GM11168 (cell line): Measurements from ENCODE around the gene C10orf105.

Source experiments
- in situ Hi-C: fragments of 300-500 bp; cut with MboI; formaldehyde crosslinking; loops from one replicate; pipeline ENCODE4 v1.12.0; 2022; ENCODE audit warnings: low sequenced_read_pairs; ENCODE audit not compliant: unreplicated experiment

The C10orf105 gene

GRCh38 chr10:71687480-71687879 is 32.1 kb downstream of the C10orf105 start:
- in situ Hi-C loops = no loop called here

GRCh38 chr10:71687077-71687476 is 32.5 kb downstream of the C10orf105 start:
- in situ Hi-C loops = no loop called here

GRCh38 chr10:71685554-71686232 is 33.9 kb downstream of the C10orf105 start:
- in situ Hi-C loops = no loop called here

- in situ Hi-C loops = no loop called here
Measured at GRCh38 chr10:71684356-71685173, 35.0 kb downstream of the C10orf105 start.

GRCh38 chr10:71683301-71683700 is 36.3 kb downstream of the C10orf105 start:
- in situ Hi-C loops = no loop called here

- in situ Hi-C loops = no loop called here
Measured at GRCh38 chr10:71681977-71682376, 37.6 kb downstream of the C10orf105 start.

- in situ Hi-C loops = no loop called here
Measured at GRCh38 chr10:71679425-71679824, 40.2 kb downstream of the C10orf105 start.

GRCh38 chr10:71678057-71678805 is 41.3 kb downstream of the C10orf105 start:
- in situ Hi-C loops = no loop called here

GRCh38 chr10:71677261-71677660 is 42.3 kb downstream of the C10orf105 start:
- in situ Hi-C loops = no loop called here

- in situ Hi-C loops = no loop called here
Measured at GRCh38 chr10:71675295-71675970, 44.1 kb downstream of the C10orf105 start.

GRCh38 chr10:71671994-71672946 is 47.3 kb downstream of the C10orf105 start:
- in situ Hi-C loops = no loop called here

GRCh38 chr10:71667387-71667752 is 52.2 kb downstream of the C10orf105 start:
- in situ Hi-C loops = no loop called here

GRCh38 chr10:71666639-71667386 is 52.8 kb downstream of the C10orf105 start:
- in situ Hi-C loops = no loop called here

- in situ Hi-C loops = no loop called here
Measured at GRCh38 chr10:71665456-71665855, 54.1 kb downstream of the C10orf105 start.

- in situ Hi-C loops = no loop called here
Measured at GRCh38 chr10:71664585-71664984, 55.0 kb downstream of the C10orf105 start.

GRCh38 chr10:71663311-71663710 is 56.3 kb downstream of the C10orf105 start:
- in situ Hi-C loops = no loop called here

- in situ Hi-C loops = no loop called here
Measured at GRCh38 chr10:71661779-71662336, 57.7 kb downstream of the C10orf105 start.
